Central memory CD8-positive, alpha-beta T cell (primary cell): ENCODE measurements around the gene SPECC1.
"Not testable (repeated sequence)": the region's sequence is repeated elsewhere in the genome, so short reads cannot be mapped to it uniquely, and the experiment has no call there.

Source experiments
- ATAC-seq: fragments of 150-1000 bp; cut with Tn5 transposase; replicated peaks from 2 replicates; pipeline ENCODE4 v1.10.0; 2022; ENCODE audit warnings: mild to moderate bottlenecking, moderate FRiP score, moderate number of reproducible peaks; ENCODE audit not compliant: poor library complexity, severe bottlenecking; ENCODE audit errors: extremely low read depth
- DNase-seq, 2 donors: peaks; one replicate each; pipeline ENCODE4 v3.0.0; 2021; ENCODE audit warnings: low spot score in 2 of 2
- H3K27ac Mint-ChIP-seq: one replicate; pipeline ENCODE4 v1.8.0; 2022; ENCODE audit warnings: low read depth, mild to moderate bottlenecking, moderate library complexity, mixed read lengths
- H3K27me3 Mint-ChIP-seq: one replicate; pipeline ENCODE4 v1.8.0; 2022; ENCODE audit warnings: mixed read lengths
- H3K36me3 Mint-ChIP-seq: one replicate; pipeline ENCODE4 v1.8.0; 2022; ENCODE audit warnings: mild to moderate bottlenecking, moderate library complexity, mixed read lengths; ENCODE audit not compliant: insufficient read depth
- H3K4me1 Mint-ChIP-seq: one replicate; pipeline ENCODE4 v1.8.0; 2022; ENCODE audit warnings: mixed read lengths
- H3K4me3 Mint-ChIP-seq: one replicate; pipeline ENCODE4 v1.8.0; 2022; ENCODE audit warnings: mild to moderate bottlenecking, moderate library complexity, mixed read lengths
- H3K9me3 Mint-ChIP-seq: one replicate; pipeline ENCODE4 v1.8.0; 2022; ENCODE audit warnings: mixed read lengths

The SPECC1 gene

GRCh38 chr17:20196286-20196685 lies 187.1 kb downstream of the SPECC1 start:
- H3K4me1 Mint-ChIP-seq, H3K27me3 Mint-ChIP-seq, H3K36me3 Mint-ChIP-seq, ATAC-seq, H3K9me3 Mint-ChIP-seq, H3K27ac Mint-ChIP-seq, DNase-seq, H3K4me3 Mint-ChIP-seq: not testable (repeated sequence)

- DNase-seq = no peak
- Mint-ChIP-seq H3K9me3 (no peaks in the 10 kb centered on the region), H3K36me3 (no peaks in the 10 kb centered on the region), H3K4me1 (no peaks in the 10 kb centered on the region), H3K4me3 (no peak overlapping the region), H3K27ac (no peak overlapping the region), H3K27me3 (no peaks in the 10 kb centered on the region)
- no peak for ATAC-seq
Observed at GRCh38 chr17:20197272-20197926, 188.2 kb downstream of the SPECC1 start.

GRCh38 chr17:20200016-20200795 lies 191.0 kb downstream of the SPECC1 start:
- Mint-ChIP-seq H3K9me3 (no peaks in the 10 kb centered on the region), H3K4me3 (no peak overlapping the region), H3K4me1 (peaks cover 9% of the 10 kb centered on the region), H3K27me3 (no peaks in the 10 kb centered on the region), H3K27ac (no peak overlapping the region), H3K36me3 (peaks cover 4% of the 10 kb centered on the region)
- no peak for DNase-seq
- no peak for ATAC-seq

GRCh38 chr17:20200865-20201458 lies 191.8 kb downstream of the SPECC1 start:
- Mint-ChIP-seq H3K9me3 (no peaks in the 10 kb centered on the region), H3K36me3 (peaks cover 4% of the 10 kb centered on the region), H3K4me3 (no peak overlapping the region), H3K27me3 (no peaks in the 10 kb centered on the region), H3K27ac (no peak overlapping the region), H3K4me1 (peaks cover 16% of the 10 kb centered on the region)
- ATAC-seq (no peak), DNase-seq (no peak)

- no peak overlapping the region for H3K27ac Mint-ChIP-seq
- peaks cover 18% of the 10 kb centered on the region for H3K4me1 Mint-ChIP-seq
Observed at GRCh38 chr17:20202141-20202621, 193.0 kb downstream of the SPECC1 start.

GRCh38 chr17:20203018-20203417 lies 193.9 kb downstream of the SPECC1 start:
- no peak overlapping the region for H3K4me3 Mint-ChIP-seq
- no peak overlapping the region for H3K27ac Mint-ChIP-seq
- ATAC-seq (no peak), DNase-seq (no peak)
- peaks cover 4% of the 10 kb centered on the region for H3K36me3 Mint-ChIP-seq
- peaks cover 18% of the 10 kb centered on the region for H3K4me1 Mint-ChIP-seq
- no peaks in the 10 kb centered on the region for H3K27me3 Mint-ChIP-seq
- no peaks in the 10 kb centered on the region for H3K9me3 Mint-ChIP-seq

More at GRCh38 chr17:20202141-20202621, 193.0 kb downstream of the SPECC1 start:
- Mint-ChIP-seq H3K9me3 (no peaks in the 10 kb centered on the region), H3K27me3 (no peaks in the 10 kb centered on the region), H3K4me3 (no peak overlapping the region), H3K36me3 (peaks cover 4% of the 10 kb centered on the region)
- ATAC-seq (no peak), DNase-seq (no peak)

- Mint-ChIP-seq H3K4me3 (no peak overlapping the region), H3K4me1 (peaks cover 18% of the 10 kb centered on the region), H3K27me3 (no peaks in the 10 kb centered on the region), H3K27ac (no peak overlapping the region), H3K9me3 (no peaks in the 10 kb centered on the region), H3K36me3 (peaks cover 4% of the 10 kb centered on the region)
- ATAC-seq (no peak), DNase-seq (no peak)
Observed at GRCh38 chr17:20203761-20204263, 194.7 kb downstream of the SPECC1 start.

GRCh38 chr17:20205609-20206008 lies 196.4 kb downstream of the SPECC1 start:
- peaks cover 4% of the 10 kb centered on the region for H3K36me3 Mint-ChIP-seq
- no peaks in the 10 kb centered on the region for H3K27me3 Mint-ChIP-seq
- no peak overlapping the region for H3K27ac Mint-ChIP-seq
- ATAC-seq (no peak), DNase-seq (no peak)
- no peaks in the 10 kb centered on the region for H3K9me3 Mint-ChIP-seq
- H3K4me1 Mint-ChIP-seq = peaks cover 18% of the 10 kb centered on the region
- no peak overlapping the region for H3K4me3 Mint-ChIP-seq

- Mint-ChIP-seq H3K27me3 (no peaks in the 10 kb centered on the region), H3K36me3 (peaks cover 4% of the 10 kb centered on the region), H3K9me3 (no peaks in the 10 kb centered on the region), H3K27ac (no peak overlapping the region), H3K4me1 (peaks cover 18% of the 10 kb centered on the region), H3K4me3 (no peak overlapping the region)
- DNase-seq (no peak), ATAC-seq (no peak)
Observed at GRCh38 chr17:20206068-20206467, 196.9 kb downstream of the SPECC1 start.

- peaks cover 18% of the 10 kb centered on the region for H3K4me1 Mint-ChIP-seq
- DNase-seq = no peak
- no peaks in the 10 kb centered on the region for H3K27me3 Mint-ChIP-seq
- H3K4me3 Mint-ChIP-seq = no peak overlapping the region
- no peaks in the 10 kb centered on the region for H3K9me3 Mint-ChIP-seq
- H3K36me3 Mint-ChIP-seq = peaks cover 4% of the 10 kb centered on the region
- no peak for ATAC-seq
- no peak overlapping the region for H3K27ac Mint-ChIP-seq
Observed at GRCh38 chr17:20206591-20206990, 197.4 kb downstream of the SPECC1 start.

GRCh38 chr17:20207262-20207985 lies 198.3 kb downstream of the SPECC1 start:
- no peak overlapping the region for H3K27ac Mint-ChIP-seq
- peaks cover 18% of the 10 kb centered on the region for H3K4me1 Mint-ChIP-seq
- H3K36me3 Mint-ChIP-seq = peaks cover 4% of the 10 kb centered on the region
- H3K9me3 Mint-ChIP-seq = no peaks in the 10 kb centered on the region
- DNase-seq (no peak), ATAC-seq (no peak)
- no peak overlapping the region for H3K4me3 Mint-ChIP-seq
- H3K27me3 Mint-ChIP-seq = no peaks in the 10 kb centered on the region

- Mint-ChIP-seq H3K4me3 (no peak overlapping the region), H3K9me3 (no peaks in the 10 kb centered on the region), H3K36me3 (peaks cover 4% of the 10 kb centered on the region), H3K27ac (no peak overlapping the region), H3K4me1 (peaks cover 18% of the 10 kb centered on the region), H3K27me3 (no peaks in the 10 kb centered on the region)
- ATAC-seq (no peak), DNase-seq (no peak)
Observed at GRCh38 chr17:20208717-20209116, 199.6 kb downstream of the SPECC1 start.
